GM12878 (cell line): ENCODE data around the gene CAMKK1.

Experiments
- ASH2L ChIP-seq: fragments of 300-600, 200-600 bp; sonication (generic); IDR thresholded peaks from 2 replicates; pipeline ENCODE4 v1.6.1; 2017; ENCODE audit warnings: low read depth, mild to moderate bottlenecking, borderline replicate concordance
- CBX5 ChIP-seq: sonication (generic); IDR thresholded peaks from 2 replicates; pipeline ENCODE4 v1.6.1; 2016; ENCODE audit warnings: low read depth, moderate library complexity, mild to moderate bottlenecking, inconsistent platforms
- CHD4 ChIP-seq: fragments of 200-600 bp; sonication (generic); IDR thresholded peaks from 2 replicates; pipeline ENCODE4 v1.6.1; 2016; ENCODE audit warnings: mild to moderate bottlenecking
- CTCF ChIP-seq, 3 experiments: IDR thresholded peaks in 2 of 3; conservative IDR thresholded peaks in 1 of 3; 2 replicates each; pipeline ENCODE4 v1.5.1; 2011; ENCODE audit warnings: low read depth in 3 of 3, low read length in 3 of 3, mild to moderate bottlenecking in 3 of 3, control low read depth in 2 of 3, moderate library complexity in 2 of 3, inconsistent platforms in 1 of 3, mixed read lengths in 1 of 3; ENCODE audit not compliant: control insufficient read depth in 2 of 3, insufficient read depth in 1 of 3; ENCODE audit errors: extremely low read depth in 1 of 3
- EP300 ChIP-seq, 2 experiments: fragments of 150-350 bp in 1 of 2; IDR thresholded peaks; 2 replicates each; pipeline ENCODE4 v1.6.1; 2011 to 2012; ENCODE audit warnings: low read depth in 2 of 2, low read length in 2 of 2, borderline replicate concordance in 1 of 2, improper control_type of control experiment in 1 of 2, inconsistent platforms in 1 of 2; ENCODE audit not compliant: control insufficient read depth in 1 of 2
- POLR2AphosphoS2 ChIP-seq: IDR thresholded peaks from 2 replicates; pipeline ENCODE4 v1.6.1; 2011; ENCODE audit warnings: low read depth, mild to moderate bottlenecking, low read length, improper control_type of control experiment, moderate library complexity
- ZBTB33 ChIP-seq: fragments of 450-650 bp; IDR thresholded peaks from 2 replicates; pipeline ENCODE4 v1.6.1; 2017; ENCODE audit warnings: mild to moderate bottlenecking

- TF ChIP-seq EP300 (IDR thresholded peaks at IDR 0.05; ENCODE audit: borderline replicate concordance in 1 of 2, control insufficient read depth in 1 of 2, low read depth in 2 of 2, low read length in 2 of 2) (no peak), CHD4 (no peak), ZBTB33 (no peak), CTCF (IDR thresholded peaks at IDR 0.05 in 2 of 3, conservative IDR thresholded peaks at IDR 0.05 in 1 of 3; ENCODE audit: control insufficient read depth in 2 of 3, extremely low read depth in 1 of 3, insufficient read depth in 1 of 3, low read depth in 3 of 3, low read length in 3 of 3) (peak; percentile 82 to 85 (median 82)), CBX5 (no peak), POLR2AphosphoS2 (no peak), ASH2L (no peak)
These were observed 65.6 kb downstream of the CAMKK1 start for GRCh38 chr17:3827124-3827773.
